ENCODE data around the gene ADAM33. TPM values are rescaled to one million over a fixed set of nuclear protein-coding genes. Genes with fewer than 3 reads are reported as not detected.

The ADAM33 gene
- total and polyA plus RNA-seq, 2 experiments from 2014 or later, result 0.45 to 1.3 TPM

DNA sequence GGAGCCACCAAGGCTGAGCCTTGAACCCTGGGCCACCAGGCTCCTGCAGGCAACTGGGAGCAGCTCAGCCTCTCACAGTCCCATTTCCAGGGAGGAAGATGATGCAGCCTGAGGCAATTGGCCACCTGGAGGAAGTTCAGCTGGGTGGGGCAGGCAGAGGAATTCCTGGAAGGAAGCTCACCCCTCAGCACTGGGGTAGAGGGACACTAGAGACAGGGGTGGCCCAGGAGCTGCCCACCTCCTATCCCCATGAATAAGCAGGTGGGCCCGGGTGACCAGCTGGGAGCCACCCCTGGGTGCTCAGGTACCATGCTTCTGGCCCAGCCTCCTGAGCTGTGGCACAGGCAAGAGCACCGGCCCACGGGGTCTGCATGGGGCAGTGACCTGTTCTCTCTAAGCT is 47.1 kb upstream of the ADAM33 start:
- Histone ChIP-seq H3K4me1 (ENCODE audit: low read depth) (no peaks in the 10 kb centered on the region), H3K27ac (no peak overlapping the region), H3K36me3 (no peaks in the 10 kb centered on the region), H3K27me3 (peaks cover 32% of the 10 kb centered on the region), H3K4me3 (no peak overlapping the region), H3K9me3 (ENCODE audit: low read depth) (no peaks in the 10 kb centered on the region)
- DNase-seq (ENCODE audit: low read depth in 1 of 2, low spot score in 1 of 2), result no peak
- TF ChIP-seq, protein P1, sequence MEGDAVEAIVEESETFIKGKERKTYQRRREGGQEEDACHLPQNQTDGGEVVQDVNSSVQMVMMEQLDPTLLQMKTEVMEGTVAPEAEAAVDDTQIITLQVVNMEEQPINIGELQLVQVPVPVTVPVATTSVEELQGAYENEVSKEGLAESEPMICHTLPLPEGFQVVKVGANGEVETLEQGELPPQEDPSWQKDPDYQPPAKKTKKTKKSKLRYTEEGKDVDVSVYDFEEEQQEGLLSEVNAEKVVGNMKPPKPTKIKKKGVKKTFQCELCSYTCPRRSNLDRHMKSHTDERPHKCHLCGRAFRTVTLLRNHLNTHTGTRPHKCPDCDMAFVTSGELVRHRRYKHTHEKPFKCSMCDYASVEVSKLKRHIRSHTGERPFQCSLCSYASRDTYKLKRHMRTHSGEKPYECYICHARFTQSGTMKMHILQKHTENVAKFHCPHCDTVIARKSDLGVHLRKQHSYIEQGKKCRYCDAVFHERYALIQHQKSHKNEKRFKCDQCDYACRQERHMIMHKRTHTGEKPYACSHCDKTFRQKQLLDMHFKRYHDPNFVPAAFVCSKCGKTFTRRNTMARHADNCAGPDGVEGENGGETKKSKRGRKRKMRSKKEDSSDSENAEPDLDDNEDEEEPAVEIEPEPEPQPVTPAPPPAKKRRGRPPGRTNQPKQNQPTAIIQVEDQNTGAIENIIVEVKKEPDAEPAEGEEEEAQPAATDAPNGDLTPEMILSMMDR (IDR thresholded peaks at IDR 0.05; ENCODE audit: low read depth, low read length), result no peak

DNA sequence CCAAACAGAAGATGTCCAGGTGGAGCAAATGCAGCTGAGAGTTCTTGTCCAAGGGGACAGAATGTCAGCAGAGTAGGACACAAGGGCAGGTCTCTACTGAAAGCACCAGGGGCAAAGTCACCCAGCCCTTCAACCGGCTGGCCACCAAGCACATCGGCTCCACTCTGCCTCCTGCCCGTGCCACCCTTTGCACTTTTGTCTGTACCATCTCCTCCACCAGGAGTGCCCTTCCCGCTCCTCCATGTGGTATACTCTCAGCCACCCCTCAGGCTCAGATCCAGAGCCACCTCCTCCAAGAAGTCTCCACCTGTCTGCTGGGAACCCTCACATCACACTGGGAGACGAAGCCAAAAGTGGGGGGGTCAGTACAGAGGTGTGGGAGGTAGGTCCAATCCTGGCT is 46.5 kb upstream of the ADAM33 start:
- Histone ChIP-seq H3K27ac (no peak overlapping the region), H3K4me1 (ENCODE audit: low read depth) (no peaks in the 10 kb centered on the region), H3K4me3 (no peak overlapping the region), H3K36me3 (no peaks in the 10 kb centered on the region), H3K9me3 (ENCODE audit: low read depth) (no peaks in the 10 kb centered on the region), H3K27me3 (peaks cover 32% of the 10 kb centered on the region)
- TF ChIP-seq, protein P1 (IDR thresholded peaks at IDR 0.05; ENCODE audit: low read depth, low read length), result no peak
- no peak for DNase-seq (ENCODE audit: low read depth in 1 of 2, low spot score in 1 of 2)

- DNase-seq (ENCODE audit: low read depth in 1 of 2, low spot score in 1 of 2), result peak in 1 of 2 donors; percentile 65
- no peak overlapping the region for H3K4me3 ChIP-seq
- no peaks in the 10 kb centered on the region for H3K4me1 ChIP-seq (ENCODE audit: low read depth)
- H3K36me3 ChIP-seq, result no peaks in the 10 kb centered on the region
- TF ChIP-seq, protein P1 (IDR thresholded peaks at IDR 0.05; ENCODE audit: low read depth, low read length), result no peak
- peaks cover 25% of the 10 kb centered on the region for H3K27me3 ChIP-seq
- H3K9me3 ChIP-seq (ENCODE audit: low read depth), result no peaks in the 10 kb centered on the region
- no peak overlapping the region for H3K27ac ChIP-seq
These were observed 45.7 kb upstream of the ADAM33 start for GRCh38 chr20:3727401-3728021.

DNA sequence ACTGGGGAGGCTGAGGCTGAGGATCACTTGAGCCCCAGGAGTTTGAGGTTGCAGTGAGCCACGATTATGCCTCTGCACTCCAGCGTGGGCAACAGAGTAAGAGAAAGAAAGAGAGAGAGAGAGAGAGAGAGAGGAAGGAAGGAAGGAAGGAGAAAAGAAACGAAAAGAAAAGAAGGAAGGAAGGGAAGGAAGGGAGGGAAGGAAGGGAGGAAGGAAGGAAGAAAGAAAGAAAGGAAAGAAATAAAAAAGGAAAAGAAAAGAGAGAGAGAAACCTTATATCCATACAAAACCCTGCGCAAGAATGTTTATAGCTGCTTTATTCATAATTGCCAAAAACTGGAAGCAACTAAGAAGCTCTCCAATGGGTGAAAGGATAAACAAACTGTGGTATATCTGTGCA is 42.5 kb upstream of the ADAM33 start:
- Histone ChIP-seq H3K9me3 (ENCODE audit: low read depth) (no peaks in the 10 kb centered on the region), H3K36me3 (no peaks in the 10 kb centered on the region), H3K27ac (no peak overlapping the region), H3K4me3 (no peak overlapping the region), H3K27me3 (peaks cover 17% of the 10 kb centered on the region), H3K4me1 (ENCODE audit: low read depth) (no peaks in the 10 kb centered on the region)
- DNase-seq (ENCODE audit: low read depth in 1 of 2, low spot score in 1 of 2), result no peak
- TF ChIP-seq, protein P1 (IDR thresholded peaks at IDR 0.05; ENCODE audit: low read depth, low read length), result no peak

GRCh38 chr20:3723284-3723683 is 41.5 kb upstream of the ADAM33 start:
- Histone ChIP-seq H3K4me3 (no peak overlapping the region), H3K27me3 (peaks cover 16% of the 10 kb centered on the region), H3K27ac (no peak overlapping the region), H3K9me3 (ENCODE audit: low read depth) (no peaks in the 10 kb centered on the region), H3K36me3 (no peaks in the 10 kb centered on the region), H3K4me1 (ENCODE audit: low read depth) (no peaks in the 10 kb centered on the region)
- DNase-seq (ENCODE audit: low read depth in 1 of 2, low spot score in 1 of 2), result no peak
- TF ChIP-seq, protein P1 (IDR thresholded peaks at IDR 0.05; ENCODE audit: low read depth, low read length), result no peak
